SK-N-SH treated with all-trans-retinoic acid at 6 μM for 48 hours (cell line): ENCODE data around the gene CEP350.

Experiments
- BACH2 ChIP-seq: fragments of 250-450 bp; sonication (Bioruptor Pico); IDR thresholded peaks from 2 replicates; pipeline ENCODE4 v1.9.0; 2021; ENCODE audit warnings: mild to moderate bottlenecking, borderline replicate concordance
- ISL1 ChIP-seq: fragments of 250-450 bp; sonication (Bioruptor Pico); IDR thresholded peaks from 2 replicates; pipeline ENCODE4 v2.1.2; 2022; ENCODE audit warnings: mild to moderate bottlenecking, moderate library complexity
- OSR1 ChIP-seq: fragments of 250-450 bp; sonication (Bioruptor Pico); IDR thresholded peaks from 2 replicates; pipeline ENCODE4 v1.8.0; 2022; ENCODE audit warnings: moderate library complexity, mild to moderate bottlenecking, inconsistent platforms
- PATZ1 ChIP-seq: fragments of 250-450 bp; sonication (Bioruptor Pico); IDR thresholded peaks from 2 replicates; pipeline ENCODE4 v1.8.0; 2020; ENCODE audit warnings: mild to moderate bottlenecking, moderate library complexity, borderline replicate concordance
- POU6F1 ChIP-seq: fragments of 250-450 bp; sonication (Bioruptor Pico); IDR thresholded peaks from 2 replicates; pipeline ENCODE4 v1.8.0; 2021; ENCODE audit warnings: low read depth, mild to moderate bottlenecking, moderate library complexity, borderline replicate concordance
- PPARA ChIP-seq: fragments of 250-450 bp; sonication (Bioruptor Pico); IDR thresholded peaks from 2 replicates; pipeline ENCODE4 v1.5.0; 2020; ENCODE audit warnings: mild to moderate bottlenecking, borderline replicate concordance
- TCF4 ChIP-seq: fragments of 250-450 bp; sonication (Bioruptor Pico); IDR thresholded peaks from 2 replicates; pipeline ENCODE4 v1.8.0; 2021; ENCODE audit warnings: mild to moderate bottlenecking, moderate library complexity, borderline replicate concordance
- ZNF70 ChIP-seq: fragments of 450-650 bp; formaldehyde crosslinking; IDR thresholded peaks from 2 replicates; pipeline ENCODE4 v1.5.0; 2020; ENCODE audit warnings: mild to moderate bottlenecking, moderate library complexity

- TF ChIP-seq PATZ1 (CRISPR knock-in tag) = no peak
- no peak for TF ChIP-seq OSR1 (CRISPR knock-in tag)
- no peak for TF ChIP-seq POU6F1 (CRISPR knock-in tag)
- TF ChIP-seq BACH2 (CRISPR knock-in tag) = no peak
- no peak for TF ChIP-seq ISL1 (CRISPR knock-in tag)
- TF ChIP-seq PPARA (CRISPR knock-in tag) = no peak
- TF ChIP-seq ZNF70 (CRISPR knock-in tag) = no peak
- TF ChIP-seq TCF4 (CRISPR knock-in tag) = no peak
Measured at GRCh38 chr1:180150982-180151381, 196.4 kb downstream of the CEP350 start.
